A549 (cell line): ENCODE measurements around the gene KIF3A.

Experiments
- CTCF ChIP-seq: fragments of >200 bp; sonication (Bioruptor Twin); formaldehyde crosslinking; IDR thresholded peaks from 3 replicates; pipeline ENCODE4 v1.5.1; 2016
- EP300 ChIP-seq, 2 experiments: fragments of >200 bp; sonication (Bioruptor Twin); formaldehyde crosslinking; IDR thresholded peaks; 2 replicates in 1 of 2; 3 replicates in 1 of 2; pipeline ENCODE4 v1.6.1; 2016 to 2017
- HMGXB4 ChIP-seq: fragments of 250-450 bp; sonication (Bioruptor Pico); IDR thresholded peaks from 2 replicates; pipeline ENCODE4 v1.5.0; 2021; ENCODE audit warnings: mild to moderate bottlenecking, moderate library complexity, borderline replicate concordance
- HOXA7 ChIP-seq: fragments of 250-450 bp; sonication (Bioruptor Pico); IDR thresholded peaks from 2 replicates; pipeline ENCODE4 v1.5.0; 2020; ENCODE audit warnings: mild to moderate bottlenecking, moderate library complexity
- JUN ChIP-seq, 2 experiments: fragments of >200 bp; sonication (Bioruptor Twin); formaldehyde crosslinking; IDR thresholded peaks; 2 replicates in 1 of 2; 3 replicates in 1 of 2; pipeline ENCODE4 v1.6.1; 2016 to 2017
- MAFK ChIP-seq: fragments of 450-650 bp; IDR thresholded peaks from 2 replicates; pipeline ENCODE4 v1.6.1; 2014; ENCODE audit not compliant: partially characterized antibody
- NR3C1 ChIP-seq: fragments of >200 bp; sonication (Bioruptor Twin); formaldehyde crosslinking; IDR thresholded peaks from 3 replicates; pipeline ENCODE4 v1.6.1; 2017
- POLR2A ChIP-seq: IDR thresholded peaks from 2 replicates; pipeline ENCODE4 v1.6.1; 2012; ENCODE audit warnings: mild to moderate bottlenecking, low read length
- RFX5 ChIP-seq: fragments of 450-650 bp; IDR thresholded peaks from 2 replicates; pipeline ENCODE4 v1.7.1; 2014; ENCODE audit warnings: antibody characterized with exemption, mild to moderate bottlenecking, moderate library complexity
- USF2 ChIP-seq: fragments of 450-650 bp; IDR thresholded peaks from 2 replicates; pipeline ENCODE4 v1.6.1; 2014; ENCODE audit warnings: antibody characterized with exemption
- ZFP36 ChIP-seq: fragments of 450-650 bp; IDR thresholded peaks from 2 replicates; pipeline ENCODE4 v1.6.1; 2014; ENCODE audit warnings: borderline replicate concordance; ENCODE audit not compliant: partially characterized antibody

DNA sequence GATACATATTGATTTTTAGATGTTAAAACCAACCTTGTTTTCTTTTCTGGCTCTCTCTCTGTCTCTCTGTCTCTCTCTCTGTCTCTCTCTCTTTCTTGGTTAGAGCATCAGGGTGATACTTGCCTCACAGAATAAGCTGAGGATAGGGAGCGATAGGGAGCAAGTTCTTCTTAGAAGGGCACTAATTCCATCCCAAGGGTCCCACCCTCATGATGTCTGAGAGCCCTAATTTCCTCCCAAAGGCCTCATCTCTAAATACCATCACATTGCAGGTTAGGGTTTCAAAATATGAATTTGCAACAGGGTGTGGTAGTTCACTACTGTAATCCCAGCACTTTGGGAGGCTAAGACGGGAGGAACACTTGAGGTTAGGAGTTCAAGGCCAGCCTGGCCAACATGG, 4.8 kb upstream of the KIF3A start:
- TF ChIP-seq USF2: no peak
- TF ChIP-seq CTCF: no peak
- TF ChIP-seq NR3C1: no peak
- TF ChIP-seq HOXA7 (CRISPR knock-in tag): no peak
- TF ChIP-seq EP300 (IDR thresholded peaks at IDR 0.05): no peak
- TF ChIP-seq JUN (IDR thresholded peaks at IDR 0.05): no peak
- no peak for TF ChIP-seq RFX5
- no peak for TF ChIP-seq MAFK
- TF ChIP-seq POLR2A: no peak
- TF ChIP-seq HMGXB4: no peak
- no peak for TF ChIP-seq ZFP36
